IPS DF 6.9 (cell line): ENCODE results near the gene LDB2.
"Not testable (repeated sequence)": the region's sequence is repeated elsewhere in the genome, so short reads cannot be mapped to it uniquely, and the experiment has no call there.

Experiments
- DNase-seq: peaks from one replicate; pipeline ENCODE4 v3.0.0-alpha.2; 2013; ENCODE audit warnings: low read depth, low spot score
- H3K27ac ChIP-seq: one replicate; pipeline ENCODE4 v1.5.1; 2013; ENCODE audit warnings: low read length, control low read depth
- H3K27me3 ChIP-seq: 2 replicates; pipeline ENCODE4 v1.6.1; 2013; ENCODE audit warnings: mild to moderate bottlenecking, low read length; ENCODE audit not compliant: control insufficient read depth, insufficient read depth
- H3K36me3 ChIP-seq: 2 replicates; pipeline ENCODE4 v1.6.1; 2013; ENCODE audit warnings: low read length; ENCODE audit not compliant: control insufficient read depth, insufficient read depth
- H3K4me1 ChIP-seq: 2 replicates; pipeline ENCODE4 v1.6.1; 2013; ENCODE audit warnings: low read length; ENCODE audit not compliant: control insufficient read depth, insufficient read depth
- H3K4me3 ChIP-seq: 2 replicates; pipeline ENCODE4 v1.5.1; 2013; ENCODE audit warnings: mild to moderate bottlenecking, low read length
- H3K9me3 ChIP-seq: 2 replicates; pipeline ENCODE4 v1.6.1; 2013; ENCODE audit warnings: low read length, inconsistent platforms; ENCODE audit not compliant: control insufficient read depth, insufficient read depth
- WGBS: extraction: QIAGEN DNeasy Blood & Tissue Kit; methylation state at CpG from one replicate; pipeline ENCODE4 v1.1.7; 2013; ENCODE audit warnings: mixed read lengths, missing lambda C conversion rate; ENCODE audit not compliant: insufficient read length, insufficient coverage; 5-methylcytosine and 5-hydroxymethylcytosine counted together

Gene LDB2

GRCh38 chr4:16643893-16644292 is 254.6 kb downstream of the LDB2 start:
- WGBS = no CpG with 5 or more reads among the region's 2 CpGs
- Histone ChIP-seq H3K27ac (no peak overlapping the region), H3K36me3 (no peaks in the 10 kb centered on the region; the same call in 1 of the 2 replicates), H3K27me3 (no peaks in the 10 kb centered on the region), H3K4me3 (no peak overlapping the region), H3K9me3 (no peaks in the 10 kb centered on the region), H3K4me1 (no peaks in the 10 kb centered on the region)
- DNase-seq = no peak

DNA sequence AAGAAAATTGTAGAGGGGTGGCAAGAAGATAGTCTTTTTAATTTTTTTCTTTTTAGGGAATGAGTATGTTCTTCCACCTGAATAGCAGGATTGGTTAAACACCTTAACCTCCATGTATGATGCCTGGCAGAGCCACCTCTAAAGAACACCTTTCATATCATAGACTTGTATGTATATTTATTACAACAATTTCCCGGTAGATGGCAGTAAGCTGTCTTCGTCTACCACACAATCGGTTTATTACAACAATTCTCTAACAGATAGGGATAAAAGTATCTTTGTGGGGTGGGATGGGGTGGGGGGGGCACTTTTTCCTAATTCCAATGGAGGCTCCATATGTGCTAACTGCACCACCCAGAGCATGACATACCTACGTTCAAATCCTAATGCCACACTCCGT is 255.5 kb downstream of the LDB2 start:
- DNase-seq = no peak
- no CpG with 5 or more reads among the region's 5 CpGs for WGBS

DNA sequence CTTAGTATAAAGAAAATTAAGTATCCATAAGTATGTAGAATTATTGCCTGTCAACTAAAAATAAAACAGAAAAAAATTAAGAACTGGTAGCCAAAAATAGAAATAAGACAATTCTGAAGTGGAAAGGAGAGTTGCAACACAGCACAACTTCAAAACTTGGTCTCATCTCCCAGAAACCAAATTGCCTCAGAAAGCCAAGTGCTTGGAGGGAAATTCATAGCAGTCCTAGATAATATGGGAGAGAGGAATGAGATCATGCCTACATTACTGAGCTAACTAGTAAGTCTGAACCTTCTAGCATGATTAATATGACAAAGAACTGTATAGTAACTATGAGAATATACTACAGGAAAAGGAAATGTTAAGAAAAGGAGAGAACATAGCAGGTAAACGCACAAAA is 256.5 kb downstream of the LDB2 start:
- no peaks in the 10 kb centered on the region; the same call in 1 of the 2 replicates for H3K36me3 ChIP-seq
- H3K27me3 ChIP-seq = no peaks in the 10 kb centered on the region
- WGBS = no CpG with 5 or more reads among the region's 1 CpG
- H3K9me3 ChIP-seq = no peaks in the 10 kb centered on the region
- H3K4me3 ChIP-seq = no peak overlapping the region
- no peaks in the 10 kb centered on the region for H3K4me1 ChIP-seq
- no peak for DNase-seq
- H3K27ac ChIP-seq = no peak overlapping the region

More for the DNA sequence above, 255.5 kb downstream of the LDB2 start:
- Histone ChIP-seq H3K9me3 (no peaks in the 10 kb centered on the region), H3K4me1 (no peaks in the 10 kb centered on the region), H3K27ac (no peak overlapping the region), H3K27me3 (no peaks in the 10 kb centered on the region), H3K36me3 (no peaks in the 10 kb centered on the region; the same call in 1 of the 2 replicates), H3K4me3 (no peak overlapping the region)

DNA sequence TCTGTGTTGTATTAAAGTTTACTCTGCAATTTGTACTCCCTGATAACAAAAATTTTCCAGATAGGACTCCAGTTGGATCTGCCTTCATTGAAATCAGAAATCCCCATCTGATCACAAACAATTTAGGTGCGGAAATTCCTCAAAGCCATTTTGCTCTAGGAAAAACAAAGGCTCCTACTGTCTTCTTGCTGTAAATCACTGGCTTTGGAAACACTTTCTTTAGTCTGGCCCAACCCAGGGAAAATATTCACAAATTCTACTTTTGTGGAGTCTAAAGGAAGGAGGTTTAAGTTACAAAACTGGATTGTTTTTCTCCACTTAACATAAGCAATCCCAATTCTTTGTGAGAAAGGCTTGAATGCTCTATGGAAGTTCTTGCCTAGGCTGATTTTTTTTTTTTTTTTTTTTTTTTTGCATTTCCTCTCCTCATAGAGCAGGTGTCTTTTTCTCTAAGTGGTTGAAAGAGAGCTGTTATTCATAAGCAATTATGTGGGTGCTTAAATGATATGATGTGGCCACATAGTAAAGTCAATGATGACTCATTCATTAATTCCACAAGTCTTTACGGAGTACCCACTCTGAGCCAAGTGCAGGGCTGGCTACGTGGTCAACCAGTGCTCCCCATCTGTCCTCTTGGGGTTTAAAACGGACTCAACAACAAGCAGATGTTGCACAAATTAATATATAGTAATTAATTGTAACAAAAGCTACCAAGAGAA is 261.4 kb downstream of the LDB2 start:
- DNase-seq = no peak
- no CpG with 5 or more reads among the region's 4 CpGs for WGBS
- H3K27ac ChIP-seq = no peak overlapping the region
- H3K36me3 ChIP-seq = no peaks in the 10 kb centered on the region; the same call in 1 of the 2 replicates
- H3K27me3 ChIP-seq = no peaks in the 10 kb centered on the region
- H3K4me3 ChIP-seq = no peak overlapping the region
- no peaks in the 10 kb centered on the region for H3K9me3 ChIP-seq
- no peaks in the 10 kb centered on the region for H3K4me1 ChIP-seq

- Histone ChIP-seq H3K4me3 (no peak overlapping the region), H3K9me3 (no peaks in the 10 kb centered on the region), H3K27ac (no peak overlapping the region), H3K4me1 (no peaks in the 10 kb centered on the region), H3K27me3 (no peaks in the 10 kb centered on the region), H3K36me3 (no peaks in the 10 kb centered on the region; the same call in 1 of the 2 replicates)
- WGBS = no CpG with 5 or more reads among the region's 2 CpGs
- no peak for DNase-seq
These were observed 262.1 kb downstream of the LDB2 start for GRCh38 chr4:16636304-16636703.

DNA sequence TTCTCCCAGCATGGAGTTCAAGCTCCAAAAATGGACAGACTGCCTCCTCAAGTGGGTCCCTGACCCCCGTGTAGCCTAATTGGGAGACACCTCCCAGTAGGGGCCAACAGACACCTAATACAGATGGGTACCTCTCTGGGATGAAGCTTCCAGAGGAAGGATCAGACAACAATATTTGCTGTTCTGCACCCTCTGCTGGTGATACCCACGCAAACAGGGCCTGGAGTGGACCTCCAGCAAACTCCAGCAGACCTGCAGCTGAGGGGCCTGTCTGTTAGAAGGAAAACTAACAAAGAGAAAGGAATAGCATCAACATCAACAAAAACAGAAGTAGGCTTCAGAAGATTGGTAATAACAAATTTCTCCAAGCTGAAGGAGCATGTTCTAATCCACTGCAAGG is 269.2 kb downstream of the LDB2 start:
- H3K27ac ChIP-seq, H3K4me3 ChIP-seq, DNase-seq, H3K9me3 ChIP-seq, H3K4me1 ChIP-seq, H3K36me3 ChIP-seq, H3K27me3 ChIP-seq: not testable (repeated sequence)
- no CpG with 5 or more reads among the region's 2 CpGs for WGBS

DNA sequence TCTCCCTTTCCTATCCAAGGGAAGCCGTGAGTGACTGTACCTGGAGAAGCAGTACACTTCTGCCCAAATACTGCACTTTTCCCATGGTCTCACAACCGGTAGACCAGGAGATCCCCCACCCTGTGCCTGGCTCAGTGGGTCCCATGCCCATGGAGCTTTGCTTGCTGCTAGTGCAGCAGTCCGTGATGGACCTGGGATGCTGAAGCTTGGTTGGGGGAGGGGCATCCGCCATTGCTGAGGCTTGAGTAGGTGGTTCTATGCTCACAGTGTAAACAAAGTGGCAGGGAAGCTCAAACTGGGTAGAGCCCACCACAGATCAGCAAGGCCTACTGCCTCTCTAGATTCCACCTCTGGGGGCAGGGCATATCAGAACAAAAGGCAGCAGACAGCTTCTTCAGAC is 269.6 kb downstream of the LDB2 start:
- not testable (repeated sequence) for H3K9me3 ChIP-seq, H3K4me1 ChIP-seq, H3K27me3 ChIP-seq, DNase-seq, H3K4me3 ChIP-seq, H3K36me3 ChIP-seq, H3K27ac ChIP-seq
- no CpG with 5 or more reads among the region's 4 CpGs for WGBS

- Histone ChIP-seq H3K4me1 (no peaks in the 10 kb centered on the region), H3K36me3 (no peaks in the 10 kb centered on the region), H3K9me3 (no peaks in the 10 kb centered on the region), H3K4me3 (no peak overlapping the region), H3K27me3 (no peaks in the 10 kb centered on the region), H3K27ac (no peak overlapping the region)
- no CpG with 5 or more reads among the region's 6 CpGs for WGBS
- no peak for DNase-seq
These were observed 270.4 kb downstream of the LDB2 start for GRCh38 chr4:16627999-16628398.

DNA sequence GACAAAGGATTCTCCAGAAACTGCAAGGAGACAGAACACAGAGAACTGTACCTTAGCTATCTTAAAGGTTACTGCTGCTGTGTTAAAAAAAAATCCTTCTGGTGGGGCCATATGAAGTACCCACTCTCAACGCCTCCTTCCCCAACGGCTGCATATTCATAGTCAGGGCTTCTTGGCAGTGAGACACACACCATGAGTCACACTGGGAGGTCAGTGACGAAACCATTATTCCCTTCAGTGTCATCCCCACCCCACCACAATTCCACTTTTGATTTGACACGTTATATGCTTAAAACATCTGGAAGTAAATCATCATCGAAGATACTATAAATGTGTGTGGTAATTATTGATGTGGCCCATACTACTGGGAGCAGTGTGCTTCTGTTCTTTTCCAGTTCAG is 271.5 kb downstream of the LDB2 start:
- H3K27me3 ChIP-seq = no peaks in the 10 kb centered on the region
- H3K27ac ChIP-seq = no peak overlapping the region
- no peaks in the 10 kb centered on the region for H3K36me3 ChIP-seq
- no peak overlapping the region for H3K4me3 ChIP-seq
- no peak for DNase-seq
- no CpG with 5 or more reads among the region's 5 CpGs for WGBS
- no peaks in the 10 kb centered on the region for H3K9me3 ChIP-seq
- no peaks in the 10 kb centered on the region for H3K4me1 ChIP-seq

GRCh38 chr4:16622826-16623225 is 275.6 kb downstream of the LDB2 start:
- H3K4me3 ChIP-seq = no peak overlapping the region
- H3K9me3 ChIP-seq = no peaks in the 10 kb centered on the region
- no peak overlapping the region for H3K27ac ChIP-seq
- 100% methylated on average over 1 of the region's 1 CpG for WGBS
- no peak for DNase-seq
- H3K4me1 ChIP-seq = no peaks in the 10 kb centered on the region
- no peaks in the 10 kb centered on the region for H3K27me3 ChIP-seq
- no peaks in the 10 kb centered on the region; the same call in 1 of the 2 replicates for H3K36me3 ChIP-seq

DNA sequence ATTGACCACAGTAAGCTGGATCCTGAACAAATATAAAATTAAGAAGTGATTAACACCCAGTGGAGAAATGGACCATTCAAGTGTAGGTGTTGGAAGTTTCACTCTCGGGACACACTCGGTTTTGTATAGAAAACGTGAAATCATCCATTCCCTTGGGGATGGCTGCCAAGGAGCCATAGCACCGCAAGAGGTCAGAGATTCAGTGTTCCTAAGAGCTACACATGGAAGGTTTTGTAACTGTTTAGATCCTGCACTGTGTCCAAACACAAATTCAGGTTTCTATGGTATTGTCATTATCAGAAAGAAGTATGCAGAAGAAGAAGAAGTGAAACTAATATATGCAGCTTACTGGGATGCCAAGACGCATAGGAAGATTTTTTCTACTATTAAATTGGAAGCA is 281.0 kb downstream of the LDB2 start:
- Histone ChIP-seq H3K36me3 (no peaks in the 10 kb centered on the region; the same call in 1 of the 2 replicates), H3K4me3 (no peak overlapping the region), H3K27me3 (no peaks in the 10 kb centered on the region), H3K9me3 (no peaks in the 10 kb centered on the region), H3K4me1 (no peaks in the 10 kb centered on the region), H3K27ac (no peak overlapping the region)
- WGBS = no CpG with 5 or more reads among the region's 5 CpGs
- DNase-seq = no peak
